ENCODE data around the gene SLC22A2.

DNA sequence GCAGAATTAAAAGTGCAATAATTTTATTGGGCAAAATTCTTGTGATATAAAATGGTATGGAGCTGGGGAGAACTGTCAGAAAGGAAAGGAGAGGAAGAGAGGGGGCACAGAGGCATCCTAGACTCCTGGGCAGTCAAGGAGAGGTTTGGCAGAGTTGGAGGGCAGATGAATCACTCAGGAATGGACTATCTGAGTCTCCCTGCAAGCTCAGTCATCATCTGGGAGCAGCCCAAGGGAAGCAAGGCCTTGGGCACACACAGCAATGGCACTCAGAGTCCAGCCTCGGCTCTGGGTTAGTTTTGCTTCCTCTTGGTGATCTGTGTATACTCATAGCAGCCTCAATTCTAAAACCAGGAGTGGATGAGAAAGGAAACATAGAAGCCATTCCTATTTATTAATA is 69.8 kb downstream of the SLC22A2 start:
- TF ChIP-seq HDAC2 (IDR thresholded peaks at IDR 0.05), result no peak
- TF ChIP-seq, protein P1, sequence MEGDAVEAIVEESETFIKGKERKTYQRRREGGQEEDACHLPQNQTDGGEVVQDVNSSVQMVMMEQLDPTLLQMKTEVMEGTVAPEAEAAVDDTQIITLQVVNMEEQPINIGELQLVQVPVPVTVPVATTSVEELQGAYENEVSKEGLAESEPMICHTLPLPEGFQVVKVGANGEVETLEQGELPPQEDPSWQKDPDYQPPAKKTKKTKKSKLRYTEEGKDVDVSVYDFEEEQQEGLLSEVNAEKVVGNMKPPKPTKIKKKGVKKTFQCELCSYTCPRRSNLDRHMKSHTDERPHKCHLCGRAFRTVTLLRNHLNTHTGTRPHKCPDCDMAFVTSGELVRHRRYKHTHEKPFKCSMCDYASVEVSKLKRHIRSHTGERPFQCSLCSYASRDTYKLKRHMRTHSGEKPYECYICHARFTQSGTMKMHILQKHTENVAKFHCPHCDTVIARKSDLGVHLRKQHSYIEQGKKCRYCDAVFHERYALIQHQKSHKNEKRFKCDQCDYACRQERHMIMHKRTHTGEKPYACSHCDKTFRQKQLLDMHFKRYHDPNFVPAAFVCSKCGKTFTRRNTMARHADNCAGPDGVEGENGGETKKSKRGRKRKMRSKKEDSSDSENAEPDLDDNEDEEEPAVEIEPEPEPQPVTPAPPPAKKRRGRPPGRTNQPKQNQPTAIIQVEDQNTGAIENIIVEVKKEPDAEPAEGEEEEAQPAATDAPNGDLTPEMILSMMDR (IDR thresholded peaks at IDR 0.05 in 2 of 3, conservative IDR thresholded peaks at IDR 0.05 in 1 of 3; ENCODE audit: control insufficient read depth in 2 of 3, extremely low read depth in 1 of 3, insufficient read depth in 1 of 3, low read depth in 3 of 3, low read length in 3 of 3), result no peak
- no peak for TF ChIP-seq ZSCAN29 (IDR thresholded peaks at IDR 0.05)
- TF ChIP-seq RFX5 (IDR thresholded peaks at IDR 0.05; ENCODE audit: low read depth, low read length), result no peak
- TF ChIP-seq CREB1 (IDR thresholded peaks at IDR 0.05; ENCODE audit: low read depth), result no peak
- TF ChIP-seq ZZZ3 (IDR thresholded peaks at IDR 0.05; ENCODE audit: control insufficient read depth, insufficient read length, low read depth), result no peak
- no peak for TF ChIP-seq STAT3 (IDR thresholded peaks at IDR 0.05; ENCODE audit: low read depth, low read length)
- no peak for TF ChIP-seq CHD1 (IDR thresholded peaks at IDR 0.05; ENCODE audit: low read depth, low read length)
- TF ChIP-seq, protein P2, sequence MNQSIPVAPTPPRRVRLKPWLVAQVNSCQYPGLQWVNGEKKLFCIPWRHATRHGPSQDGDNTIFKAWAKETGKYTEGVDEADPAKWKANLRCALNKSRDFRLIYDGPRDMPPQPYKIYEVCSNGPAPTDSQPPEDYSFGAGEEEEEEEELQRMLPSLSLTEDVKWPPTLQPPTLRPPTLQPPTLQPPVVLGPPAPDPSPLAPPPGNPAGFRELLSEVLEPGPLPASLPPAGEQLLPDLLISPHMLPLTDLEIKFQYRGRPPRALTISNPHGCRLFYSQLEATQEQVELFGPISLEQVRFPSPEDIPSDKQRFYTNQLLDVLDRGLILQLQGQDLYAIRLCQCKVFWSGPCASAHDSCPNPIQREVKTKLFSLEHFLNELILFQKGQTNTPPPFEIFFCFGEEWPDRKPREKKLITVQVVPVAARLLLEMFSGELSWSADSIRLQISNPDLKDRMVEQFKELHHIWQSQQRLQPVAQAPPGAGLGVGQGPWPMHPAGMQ (IDR thresholded peaks at IDR 0.05; ENCODE audit: borderline replicate concordance), result no peak
- TF ChIP-seq, protein P3, sequence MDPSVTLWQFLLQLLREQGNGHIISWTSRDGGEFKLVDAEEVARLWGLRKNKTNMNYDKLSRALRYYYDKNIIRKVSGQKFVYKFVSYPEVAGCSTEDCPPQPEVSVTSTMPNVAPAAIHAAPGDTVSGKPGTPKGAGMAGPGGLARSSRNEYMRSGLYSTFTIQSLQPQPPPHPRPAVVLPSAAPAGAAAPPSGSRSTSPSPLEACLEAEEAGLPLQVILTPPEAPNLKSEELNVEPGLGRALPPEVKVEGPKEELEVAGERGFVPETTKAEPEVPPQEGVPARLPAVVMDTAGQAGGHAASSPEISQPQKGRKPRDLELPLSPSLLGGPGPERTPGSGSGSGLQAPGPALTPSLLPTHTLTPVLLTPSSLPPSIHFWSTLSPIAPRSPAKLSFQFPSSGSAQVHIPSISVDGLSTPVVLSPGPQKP (IDR thresholded peaks at IDR 0.05; ENCODE audit: low read depth, low read length), result no peak
- no peak for TF ChIP-seq POLR2AphosphoS5 (IDR thresholded peaks at IDR 0.05; ENCODE audit: low read length)
- no peak for TF ChIP-seq KDM1A (IDR thresholded peaks at IDR 0.05; ENCODE audit: borderline replicate concordance)
- no peak for TF ChIP-seq EZH2 (IDR thresholded peaks at IDR 0.05; ENCODE audit: borderline replicate concordance, control insufficient read depth, low read depth, low read length)

Measured in GM12878 (cell line).